ENCODE measurements around the gene ANO1.
A peak's percentile ranks its signal among the peaks of the same experiment; 100 is the strongest.

Gene ANO1

GRCh38 chr11:70140711-70141485 is 62.8 kb downstream of the ANO1 start:
- Histone ChIP-seq H3K27ac (ENCODE audit: low read length) (no peak overlapping the region), H3K9ac (ENCODE audit: low read length in 2 of 2) (no peak overlapping the region), H3K4me1 (ENCODE audit: control insufficient read depth, insufficient read depth, low read length) (peaks cover 9% of the 10 kb centered on the region), H3K4me3 (ENCODE audit: low read length in 2 of 2) (peak overlapping the region in 1 of 2 donors; percentile 22), H3K9me3 (ENCODE audit: control insufficient read depth in 2 of 2, low read length in 2 of 2) (no peaks in the 10 kb centered on the region), H3K27me3 (ENCODE audit: control insufficient read depth in 1 of 2, insufficient read depth in 2 of 2, low read length in 2 of 2) (peaks cover 10 to 13% of the 10 kb centered on the region in 2 donors), H3K36me3 (ENCODE audit: control insufficient read depth in 2 of 2, insufficient read depth in 2 of 2, low read length in 2 of 2) (no peaks in the 10 kb centered on the region)

GRCh38 chr11:70141486-70142220 is 63.5 kb downstream of the ANO1 start:
- H3K9ac ChIP-seq (ENCODE audit: low read length in 2 of 2), result no peak overlapping the region
- H3K4me1 ChIP-seq (ENCODE audit: control insufficient read depth, insufficient read depth, low read length), result peaks cover 9% of the 10 kb centered on the region
- peak overlapping the region in 1 of 2 donors; percentile 22 for H3K4me3 ChIP-seq (ENCODE audit: low read length in 2 of 2)
- H3K9me3 ChIP-seq (ENCODE audit: control insufficient read depth in 2 of 2, low read length in 2 of 2), result no peaks in the 10 kb centered on the region
- no peaks in the 10 kb centered on the region for H3K36me3 ChIP-seq (ENCODE audit: control insufficient read depth in 2 of 2, insufficient read depth in 2 of 2, low read length in 2 of 2)
- H3K27me3 ChIP-seq (ENCODE audit: control insufficient read depth in 1 of 2, insufficient read depth in 2 of 2, low read length in 2 of 2), result peaks cover 10 to 13% of the 10 kb centered on the region in 2 donors
- H3K27ac ChIP-seq (ENCODE audit: low read length), result no peak overlapping the region

DNA sequence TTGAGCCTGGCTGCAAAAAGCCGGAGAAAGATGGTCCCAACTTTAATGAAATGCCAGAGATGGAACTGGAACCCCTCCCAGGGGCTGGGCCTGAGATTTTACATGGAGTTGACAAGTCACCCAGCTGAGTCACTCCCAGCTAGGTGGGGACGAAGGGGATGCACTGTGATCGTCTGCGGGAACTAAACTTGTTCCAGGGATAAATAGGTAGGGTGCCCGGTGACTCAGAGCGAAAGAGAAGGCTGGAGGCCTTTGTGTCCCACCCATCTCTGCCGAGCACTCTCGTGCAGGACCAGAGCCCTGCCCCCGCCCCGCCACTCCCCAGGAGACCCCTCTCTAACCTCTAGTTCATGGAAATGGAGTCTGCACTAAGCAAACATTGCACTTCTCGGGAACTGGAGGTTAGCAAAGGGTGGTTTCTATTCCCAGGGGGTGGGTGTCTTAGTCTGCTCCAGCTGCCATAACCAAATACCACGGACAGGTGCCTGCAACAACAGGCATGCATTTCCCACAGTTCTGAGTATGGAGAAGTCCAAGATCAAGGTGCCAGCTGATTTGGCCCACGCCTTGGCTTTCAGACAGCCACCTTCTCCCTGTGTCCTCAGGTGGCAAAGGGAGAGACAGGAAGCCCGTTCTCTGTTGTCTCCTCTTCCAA is 64.2 kb downstream of the ANO1 start:
- no peaks in the 10 kb centered on the region for H3K36me3 ChIP-seq (ENCODE audit: control insufficient read depth in 2 of 2, insufficient read depth in 2 of 2, low read length in 2 of 2)
- H3K9me3 ChIP-seq (ENCODE audit: control insufficient read depth in 2 of 2, low read length in 2 of 2), result no peaks in the 10 kb centered on the region
- H3K27me3 ChIP-seq (ENCODE audit: control insufficient read depth in 1 of 2, insufficient read depth in 2 of 2, low read length in 2 of 2), result peaks cover 10 to 15% of the 10 kb centered on the region in 2 donors
- H3K27ac ChIP-seq (ENCODE audit: low read length), result no peak overlapping the region
- no peak overlapping the region for H3K4me3 ChIP-seq (ENCODE audit: low read length in 2 of 2)
- H3K4me1 ChIP-seq (ENCODE audit: control insufficient read depth, insufficient read depth, low read length), result peaks cover 9% of the 10 kb centered on the region
- H3K9ac ChIP-seq (ENCODE audit: low read length in 2 of 2), result no peak overlapping the region

GRCh38 chr11:70144262-70144661 is 66.1 kb downstream of the ANO1 start:
- H3K4me1 ChIP-seq (ENCODE audit: control insufficient read depth, insufficient read depth, low read length), result peaks cover 9% of the 10 kb centered on the region
- no peak overlapping the region for H3K4me3 ChIP-seq (ENCODE audit: low read length in 2 of 2)
- H3K27me3 ChIP-seq (ENCODE audit: control insufficient read depth in 1 of 2, insufficient read depth in 2 of 2, low read length in 2 of 2), result peaks cover 10 to 15% of the 10 kb centered on the region in 2 donors
- no peak overlapping the region for H3K9ac ChIP-seq (ENCODE audit: low read length in 2 of 2)
- no peak overlapping the region for H3K27ac ChIP-seq (ENCODE audit: low read length)
- no peaks in the 10 kb centered on the region for H3K36me3 ChIP-seq (ENCODE audit: control insufficient read depth in 2 of 2, insufficient read depth in 2 of 2, low read length in 2 of 2)
- H3K9me3 ChIP-seq (ENCODE audit: control insufficient read depth in 2 of 2, low read length in 2 of 2), result no peaks in the 10 kb centered on the region

DNA sequence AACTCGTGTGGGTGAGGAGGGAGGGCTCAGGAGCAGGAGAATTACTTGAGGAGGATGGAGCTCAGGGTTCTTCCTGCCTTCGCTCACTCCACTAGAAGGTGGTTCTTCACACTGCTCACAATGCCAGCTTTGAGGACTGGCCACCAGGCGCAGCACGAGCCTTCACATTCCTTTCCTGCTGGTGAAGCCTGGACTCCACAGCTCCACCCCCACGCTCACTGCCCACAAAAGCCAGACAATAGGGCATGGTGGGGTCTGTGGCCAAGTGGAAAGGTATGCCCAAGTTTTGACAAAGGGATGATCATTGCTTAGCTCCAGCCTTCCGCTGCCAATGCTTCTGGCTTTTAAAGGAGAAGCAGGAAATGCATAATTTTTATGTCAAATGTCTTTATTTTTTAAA is 67.0 kb downstream of the ANO1 start:
- Histone ChIP-seq H3K4me3 (ENCODE audit: low read length in 2 of 2) (no peak overlapping the region), H3K4me1 (ENCODE audit: control insufficient read depth, insufficient read depth, low read length) (peaks cover 9% of the 10 kb centered on the region), H3K9ac (ENCODE audit: low read length in 2 of 2) (no peak overlapping the region), H3K36me3 (ENCODE audit: control insufficient read depth in 2 of 2, insufficient read depth in 2 of 2, low read length in 2 of 2) (no peaks in the 10 kb centered on the region), H3K9me3 (ENCODE audit: control insufficient read depth in 2 of 2, low read length in 2 of 2) (no peaks in the 10 kb centered on the region), H3K27ac (ENCODE audit: low read length) (no peak overlapping the region), H3K27me3 (ENCODE audit: control insufficient read depth in 1 of 2, insufficient read depth in 2 of 2, low read length in 2 of 2) (peaks cover 10 to 15% of the 10 kb centered on the region in 2 donors)

DNA sequence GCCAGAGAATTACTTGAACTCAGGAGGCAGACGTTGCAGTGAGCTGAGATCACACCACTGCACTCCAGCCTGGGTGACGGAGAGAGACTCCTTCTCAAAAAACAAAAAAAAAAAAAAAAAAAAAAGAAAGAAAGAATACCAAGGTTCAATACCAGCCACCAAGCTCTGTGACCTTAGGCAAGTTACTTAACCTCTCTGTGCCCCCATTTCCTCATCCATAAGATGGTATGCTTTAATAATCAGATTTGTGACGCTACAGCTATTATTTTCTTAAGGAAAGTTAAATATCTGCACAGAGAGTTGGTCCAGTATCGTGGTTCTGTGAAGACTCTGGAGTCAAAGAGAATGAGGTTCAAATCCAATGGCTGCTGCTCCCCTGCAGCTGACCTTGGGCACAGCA is 67.7 kb downstream of the ANO1 start:
- Histone ChIP-seq H3K27me3 (ENCODE audit: control insufficient read depth in 1 of 2, insufficient read depth in 2 of 2, low read length in 2 of 2) (peaks cover 10 to 13% of the 10 kb centered on the region in 2 donors), H3K4me1 (ENCODE audit: control insufficient read depth, insufficient read depth, low read length) (peaks cover 9% of the 10 kb centered on the region), H3K9ac (ENCODE audit: low read length in 2 of 2) (no peak overlapping the region), H3K36me3 (ENCODE audit: control insufficient read depth in 2 of 2, insufficient read depth in 2 of 2, low read length in 2 of 2) (no peaks in the 10 kb centered on the region), H3K4me3 (ENCODE audit: low read length in 2 of 2) (no peak overlapping the region), H3K9me3 (ENCODE audit: control insufficient read depth in 2 of 2, low read length in 2 of 2) (no peaks in the 10 kb centered on the region), H3K27ac (ENCODE audit: low read length) (no peak overlapping the region)

DNA sequence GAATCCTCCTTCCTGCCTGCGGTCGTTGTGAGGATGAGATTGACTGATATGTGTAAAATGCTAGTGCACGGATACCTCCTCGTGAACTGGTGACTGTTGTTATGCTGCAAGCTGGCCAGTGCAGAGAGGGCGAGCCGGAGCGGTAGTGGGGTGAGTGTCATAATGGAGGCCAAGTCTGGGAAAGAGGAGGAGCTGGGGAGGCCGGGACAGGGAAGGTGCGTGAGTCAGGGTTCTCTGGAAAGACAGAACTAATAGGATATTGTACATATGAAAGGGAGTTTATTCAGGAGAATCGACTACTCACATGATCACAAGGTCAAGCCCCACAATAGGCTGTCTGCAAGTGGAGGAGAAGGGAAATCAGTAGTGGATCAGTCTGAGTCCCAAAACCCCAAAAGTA is 68.2 kb downstream of the ANO1 start:
- H3K4me1 ChIP-seq (ENCODE audit: control insufficient read depth, insufficient read depth, low read length), result peaks cover 5% of the 10 kb centered on the region

GRCh38 chr11:70146895-70147520 is 68.9 kb downstream of the ANO1 start:
- Histone ChIP-seq H3K4me1 (ENCODE audit: control insufficient read depth, insufficient read depth, low read length) (no peaks in the 10 kb centered on the region), H3K9ac (ENCODE audit: low read length in 2 of 2) (no peak overlapping the region), H3K9me3 (ENCODE audit: control insufficient read depth in 2 of 2, low read length in 2 of 2) (no peaks in the 10 kb centered on the region), H3K36me3 (ENCODE audit: control insufficient read depth in 2 of 2, insufficient read depth in 2 of 2, low read length in 2 of 2) (no peaks in the 10 kb centered on the region), H3K27me3 (ENCODE audit: control insufficient read depth in 1 of 2, insufficient read depth in 2 of 2, low read length in 2 of 2) (peaks cover 9 to 10% of the 10 kb centered on the region in 2 donors), H3K4me3 (ENCODE audit: low read length in 2 of 2) (no peak overlapping the region), H3K27ac (ENCODE audit: low read length) (no peak overlapping the region)

More for the DNA sequence above, 68.2 kb downstream of the ANO1 start:
- Histone ChIP-seq H3K9me3 (ENCODE audit: control insufficient read depth in 2 of 2, low read length in 2 of 2) (no peaks in the 10 kb centered on the region), H3K4me3 (ENCODE audit: low read length in 2 of 2) (no peak overlapping the region), H3K36me3 (ENCODE audit: control insufficient read depth in 2 of 2, insufficient read depth in 2 of 2, low read length in 2 of 2) (no peaks in the 10 kb centered on the region), H3K27me3 (ENCODE audit: control insufficient read depth in 1 of 2, insufficient read depth in 2 of 2, low read length in 2 of 2) (peaks cover 9 to 10% of the 10 kb centered on the region in 2 donors), H3K27ac (ENCODE audit: low read length) (no peak overlapping the region), H3K9ac (ENCODE audit: low read length in 2 of 2) (no peak overlapping the region)

DNA sequence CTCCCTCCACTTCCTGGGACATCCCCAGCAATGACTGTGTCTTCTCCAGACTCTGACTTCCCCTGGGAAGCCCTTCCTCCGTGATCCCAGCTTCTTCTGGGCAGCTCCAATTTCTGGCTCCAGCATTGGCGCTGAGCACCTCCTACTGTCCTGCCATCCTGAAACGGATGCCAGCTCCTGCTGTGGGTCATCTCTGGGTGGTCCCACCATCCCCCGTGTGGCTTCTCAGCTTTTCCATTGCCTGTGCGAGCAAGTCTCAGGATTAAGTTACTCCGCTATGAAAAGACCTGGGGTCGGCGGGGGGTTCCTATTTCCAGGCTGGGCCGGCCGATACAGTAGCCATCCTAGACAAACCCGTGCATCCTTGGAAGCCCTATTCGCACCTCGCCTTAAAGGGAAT is 69.6 kb downstream of the ANO1 start:
- no peaks in the 10 kb centered on the region for H3K4me1 ChIP-seq (ENCODE audit: control insufficient read depth, insufficient read depth, low read length)
- no peak overlapping the region for H3K9ac ChIP-seq (ENCODE audit: low read length in 2 of 2)
- no peak overlapping the region for H3K27ac ChIP-seq (ENCODE audit: low read length)
- H3K36me3 ChIP-seq (ENCODE audit: control insufficient read depth in 2 of 2, insufficient read depth in 2 of 2, low read length in 2 of 2), result no peaks in the 10 kb centered on the region
- H3K4me3 ChIP-seq (ENCODE audit: low read length in 2 of 2), result no peak overlapping the region
- H3K27me3 ChIP-seq (ENCODE audit: control insufficient read depth in 1 of 2, insufficient read depth in 2 of 2, low read length in 2 of 2), result peaks cover 9 to 10% of the 10 kb centered on the region in 2 donors
- H3K9me3 ChIP-seq (ENCODE audit: control insufficient read depth in 2 of 2, low read length in 2 of 2), result no peaks in the 10 kb centered on the region

DNA sequence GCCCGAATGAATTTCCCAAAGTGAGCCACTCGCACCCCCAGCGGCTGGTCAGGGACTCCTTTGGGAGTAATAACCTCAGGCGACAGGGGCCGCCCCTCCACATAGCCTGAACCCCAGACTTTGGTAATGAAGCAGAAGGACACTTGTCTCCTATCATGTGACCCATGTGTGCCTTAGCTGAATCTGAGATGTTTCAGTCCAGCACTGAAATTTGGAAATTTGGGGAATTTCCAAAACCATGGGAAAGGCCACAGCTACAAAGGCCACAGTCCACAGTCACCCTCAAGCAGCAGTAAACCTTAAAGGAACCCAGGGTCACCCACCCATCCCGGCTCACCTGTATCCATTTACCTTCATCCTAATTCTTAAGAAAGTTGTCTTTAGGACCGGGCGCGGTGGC is 73.6 kb downstream of the ANO1 start:
- H3K36me3 ChIP-seq (ENCODE audit: control insufficient read depth in 2 of 2, insufficient read depth in 2 of 2, low read length in 2 of 2), result no peaks in the 10 kb centered on the region

More for the DNA sequence above, 73.6 kb downstream of the ANO1 start:
- H3K4me1 ChIP-seq (ENCODE audit: control insufficient read depth, insufficient read depth, low read length), result no peaks in the 10 kb centered on the region
- no peak overlapping the region for H3K4me3 ChIP-seq (ENCODE audit: low read length in 2 of 2)
- H3K9ac ChIP-seq (ENCODE audit: low read length in 2 of 2), result no peak overlapping the region
- no peaks in the 10 kb centered on the region for H3K9me3 ChIP-seq (ENCODE audit: control insufficient read depth in 2 of 2, low read length in 2 of 2)
- peaks cover 0 to 2% of the 10 kb centered on the region in 2 donors for H3K27me3 ChIP-seq (ENCODE audit: control insufficient read depth in 1 of 2, insufficient read depth in 2 of 2, low read length in 2 of 2)
- H3K27ac ChIP-seq (ENCODE audit: low read length), result no peak overlapping the region

Measured in stomach smooth muscle (tissue), 2 donors.